Right lobe of liver (tissue), 6 donors: Measurements from ENCODE around the gene LDB2. TPM values are rescaled to one million over a fixed set of nuclear protein-coding genes. Genes with fewer than 3 reads are reported as not detected.

Experiments used
- ATAC-seq, 4 donors: fragments of 200-7000 bp; cut with Tn5 transposase; one replicate each; pipeline ENCODE4 v1.9.1; 2020; ENCODE audit warnings: mild to moderate bottlenecking in 4 of 4, moderate library complexity in 4 of 4
- DNase-seq, 3 donors: peaks; one replicate each; pipeline ENCODE4 v3.0.0-alpha.2; 2020
- H3K27ac ChIP-seq, 3 donors: fragments of 200-600 bp; one replicate each; pipeline ENCODE4 v1.8.0; 2022
- H3K27me3 ChIP-seq, 2 donors: fragments of 200-600 bp; one replicate each; pipeline ENCODE4 v1.8.0; 2022
- H3K36me3 ChIP-seq, 4 donors: fragments of 200-600 bp; sonication (generic) in 1 of 4; one replicate each; pipeline versions ENCODE4 v1.5.1 to v1.8.0; 2017 to 2022; ENCODE audit warnings: control low read depth in 1 of 4
- H3K4me1 ChIP-seq, 4 donors: fragments of 200-600 bp; sonication (generic) in 1 of 4; one replicate each; pipeline versions ENCODE4 v1.5.1 to v1.8.0; 2017 to 2022; ENCODE audit warnings: control low read depth in 1 of 4
- H3K4me3 ChIP-seq, 3 donors: fragments of 200-600 bp; one replicate each; pipeline ENCODE4 v1.8.0; 2022
- H3K9me3 ChIP-seq, 4 donors: fragments of 200-600 bp; sonication (generic) in 1 of 4; one replicate each; pipeline versions ENCODE4 v1.5.1 to v1.8.0; 2017 to 2022; ENCODE audit warnings: control low read depth in 1 of 4
- POLR2A ChIP-seq: fragments of 450-650 bp; IDR thresholded peaks from one replicate; pipeline ENCODE4 v1.6.1; 2017; ENCODE audit warnings: antibody characterized with exemption, mild to moderate bottlenecking
- WGBS: methylation state at CpG from one replicate; pipeline ENCODE4 v1.1.6; 2018; ENCODE audit warnings: low coverage, low lambda C conversion rate; ENCODE audit not compliant: insufficient coverage; ENCODE audit errors: missing lambda C conversion rate; 5-methylcytosine and 5-hydroxymethylcytosine counted together
- intact Hi-C, 2 donors: fragments of 100-400 bp; cut with DNase I; formaldehyde crosslinking; loops; one replicate each; pipeline versions ENCODE4 v1.11.2 to v1.14.1; 2022
- total RNA-seq, 6 experiments: library from RNA; depleted of rRNA in 2 of 6; stranded (reverse); fragments of >200 nt in 2 of 6; fragmentation: NEBNext Ultra II Directional in 3 of 6; extraction: Animal tissue kit (Norgen Biotek cat#: 25700) in 3 of 6; gene quantifications; one replicate each; pipeline versions ENCODE4 v1.1.0 to v1.2.4, GENCODE V29; 2016 to 2023
- TF ChIP-seq, protein P1 (sequence below), 4 donors: fragments of 200-600 bp in 3 of 4; fragments of 450-650 bp in 1 of 4; IDR thresholded peaks; one replicate each; pipeline versions ENCODE4 v1.5.1 to v1.8.0; 2016 to 2022; ENCODE audit warnings: antibody characterized with exemption in 4 of 4, mild to moderate bottlenecking in 2 of 4
- donor health status: DM: no; HTN: yes; CAD: no.
- donor health status: DM: no; HTN: no; CAD: no.
- donor health status: DM: no; HTN: no; CAD: no.
- donor health status: DM: no; HTN: yes; CAD: no.
- donor health status: DM: no; HTN: yes; CAD: no.

LDB2 gene
- total RNA-seq, 6 experiments from 2014 or later, result 11.4 to 26.6 (median 17.3) TPM

- intact Hi-C loops, result no loop called here
- Histone ChIP-seq H3K27me3 (no peaks in the 10 kb centered on the region), H3K36me3 (no peaks in the 10 kb centered on the region), H3K4me3 (no peak overlapping the region), H3K9me3 (no peaks in the 10 kb centered on the region), H3K27ac (no peak overlapping the region), H3K4me1 (no peaks in the 10 kb centered on the region)
- no peak for DNase-seq
- TF ChIP-seq POLR2A, result no peak
- TF ChIP-seq, protein P1, sequence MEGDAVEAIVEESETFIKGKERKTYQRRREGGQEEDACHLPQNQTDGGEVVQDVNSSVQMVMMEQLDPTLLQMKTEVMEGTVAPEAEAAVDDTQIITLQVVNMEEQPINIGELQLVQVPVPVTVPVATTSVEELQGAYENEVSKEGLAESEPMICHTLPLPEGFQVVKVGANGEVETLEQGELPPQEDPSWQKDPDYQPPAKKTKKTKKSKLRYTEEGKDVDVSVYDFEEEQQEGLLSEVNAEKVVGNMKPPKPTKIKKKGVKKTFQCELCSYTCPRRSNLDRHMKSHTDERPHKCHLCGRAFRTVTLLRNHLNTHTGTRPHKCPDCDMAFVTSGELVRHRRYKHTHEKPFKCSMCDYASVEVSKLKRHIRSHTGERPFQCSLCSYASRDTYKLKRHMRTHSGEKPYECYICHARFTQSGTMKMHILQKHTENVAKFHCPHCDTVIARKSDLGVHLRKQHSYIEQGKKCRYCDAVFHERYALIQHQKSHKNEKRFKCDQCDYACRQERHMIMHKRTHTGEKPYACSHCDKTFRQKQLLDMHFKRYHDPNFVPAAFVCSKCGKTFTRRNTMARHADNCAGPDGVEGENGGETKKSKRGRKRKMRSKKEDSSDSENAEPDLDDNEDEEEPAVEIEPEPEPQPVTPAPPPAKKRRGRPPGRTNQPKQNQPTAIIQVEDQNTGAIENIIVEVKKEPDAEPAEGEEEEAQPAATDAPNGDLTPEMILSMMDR (IDR thresholded peaks at IDR 0.05), result no peak
- WGBS, result 67% methylated on average over 1 of the region's 5 CpGs
- no peak for ATAC-seq
These were observed 122.9 kb downstream of the LDB2 start for GRCh38 chr4:16775411-16776154.

DNA sequence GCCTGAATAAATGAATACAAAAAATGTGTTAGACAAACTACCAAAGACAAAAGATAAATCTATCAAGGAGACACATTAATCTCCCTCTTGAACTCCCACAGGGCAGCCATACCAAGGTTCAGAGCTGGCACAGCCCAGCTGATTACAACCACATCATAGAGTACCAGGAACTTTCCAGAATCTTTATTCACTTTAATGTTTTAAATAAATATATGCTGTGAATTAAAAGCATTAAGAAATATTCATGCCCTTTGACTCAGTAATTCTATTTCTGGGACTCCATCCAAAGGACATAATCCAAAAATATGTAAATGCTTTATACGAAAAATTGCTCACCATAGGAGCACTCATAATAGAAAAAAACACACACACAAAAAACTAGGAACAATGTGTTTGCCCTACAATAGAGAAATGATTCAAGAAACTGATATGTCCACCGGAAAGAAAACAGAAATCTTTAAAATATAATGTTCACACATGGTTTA, 126.0 kb downstream of the LDB2 start:
- H3K27ac ChIP-seq, result no peak overlapping the region
- no peak for DNase-seq
- WGBS, result 32% methylated on average over 2 of the region's 2 CpGs

GRCh38 chr4:16770710-16771285, 127.6 kb downstream of the LDB2 start:
- H3K9me3 ChIP-seq, result no peaks in the 10 kb centered on the region
- no peaks in the 10 kb centered on the region for H3K4me1 ChIP-seq
- WGBS, result 55% methylated on average over 6 of the region's 6 CpGs
- no peak overlapping the region for H3K4me3 ChIP-seq
- ATAC-seq (no peak), DNase-seq (no peak)
- no peaks in the 10 kb centered on the region for H3K27me3 ChIP-seq
- no peak overlapping the region for H3K27ac ChIP-seq
- TF ChIP-seq POLR2A, result no peak
- TF ChIP-seq, protein P1 (IDR thresholded peaks at IDR 0.05), result no peak
- intact Hi-C loops, result no loop called here
- H3K36me3 ChIP-seq, result no peaks in the 10 kb centered on the region

More for the DNA sequence above, 126.0 kb downstream of the LDB2 start:
- Histone ChIP-seq H3K4me3 (no peak overlapping the region), H3K27me3 (no peaks in the 10 kb centered on the region), H3K36me3 (no peaks in the 10 kb centered on the region), H3K4me1 (no peaks in the 10 kb centered on the region), H3K9me3 (no peaks in the 10 kb centered on the region)
- TF ChIP-seq POLR2A, result no peak
- TF ChIP-seq, protein P1 (IDR thresholded peaks at IDR 0.05), result no peak
- intact Hi-C loops, result no loop called here
- no peak for ATAC-seq

GRCh38 chr4:16767861-16768260, 130.6 kb downstream of the LDB2 start:
- no peaks in the 10 kb centered on the region for H3K36me3 ChIP-seq
- no peak for DNase-seq
- no peak for ATAC-seq
- no peak for TF ChIP-seq POLR2A
- TF ChIP-seq, protein P1 (IDR thresholded peaks at IDR 0.05), result no peak
- intact Hi-C loops, result no loop called here
- no peaks in the 10 kb centered on the region for H3K4me1 ChIP-seq
- no peaks in the 10 kb centered on the region for H3K9me3 ChIP-seq
- WGBS, result 79% methylated on average over 3 of the region's 3 CpGs
- H3K27me3 ChIP-seq, result no peaks in the 10 kb centered on the region
- no peak overlapping the region for H3K4me3 ChIP-seq
- no peak overlapping the region for H3K27ac ChIP-seq
